ENCODE results near the gene PHF19.

The PHF19 gene

GRCh38 chr9:120830865-120831264 is 46.1 kb downstream of the PHF19 start:
- TF ChIP-seq CTCF (IDR thresholded peaks at IDR 0.05; ENCODE audit: insufficient read depth, low read length, poor library complexity, severe bottlenecking) (no peak), EZH2phosphoT487 (conservative IDR thresholded peaks at IDR 0.05; ENCODE audit: low read length) (no peak)
- H3K36me3 ChIP-seq (ENCODE audit: low read length), result peaks cover 30% of the 10 kb centered on the region
- H4K20me1 ChIP-seq (ENCODE audit: low read depth, low read length), result 0 out of 2 replicates have a peak, but pooled peaks cover 4% of the 10 kb centered on the region

GRCh38 chr9:120830151-120830550 is 46.8 kb downstream of the PHF19 start:
- Histone ChIP-seq H3K9me2 (replicated peaks; ENCODE audit: insufficient read depth, low read length) (no peaks in the 10 kb centered on the region), H3F3A (ENCODE audit: insufficient read depth) (0 out of 2 replicates have a peak, but pooled peaks cover 6% of the 10 kb centered on the region), H3K36me3 (ENCODE audit: low read length) (peaks cover 28% of the 10 kb centered on the region), H3K27ac (ENCODE audit: low read depth, low read length) (no peak overlapping the region), H2AFZ (ENCODE audit: low read depth, low read length, severe bottlenecking) (no peak overlapping the region), H4K20me1 (ENCODE audit: low read depth, low read length) (0 out of 2 replicates have a peak, but pooled peaks cover 4% of the 10 kb centered on the region), H3K27me3 (ENCODE audit: low read length) (no peaks in the 10 kb centered on the region), H3K4me2 (ENCODE audit: low read depth, low read length, poor library complexity, severe bottlenecking) (no peak overlapping the region), H3K79me2 (ENCODE audit: insufficient read depth, low read length) (peaks cover 7% of the 10 kb centered on the region; the same call in 1 of the 2 replicates), H3K4me3 (ENCODE audit: insufficient read depth, low read length, poor library complexity, severe bottlenecking) (no peak overlapping the region), H3K9ac (ENCODE audit: low read length) (no peak overlapping the region), H3K9me3 (ENCODE audit: insufficient read depth, low read length) (no peaks in the 10 kb centered on the region)
- no peak for TF ChIP-seq EZH2phosphoT487 (conservative IDR thresholded peaks at IDR 0.05; ENCODE audit: low read length)
- TF ChIP-seq CTCF (IDR thresholded peaks at IDR 0.05; ENCODE audit: insufficient read depth, low read length, poor library complexity, severe bottlenecking), result no peak

More at GRCh38 chr9:120830865-120831264, 46.1 kb downstream of the PHF19 start:
- Histone ChIP-seq H3K79me2 (ENCODE audit: insufficient read depth, low read length) (peaks cover 7% of the 10 kb centered on the region; the same call in 1 of the 2 replicates), H3K27me3 (ENCODE audit: low read length) (no peaks in the 10 kb centered on the region), H3K4me2 (ENCODE audit: low read depth, low read length, poor library complexity, severe bottlenecking) (no peak overlapping the region), H3F3A (ENCODE audit: insufficient read depth) (0 out of 2 replicates have a peak, but pooled peaks cover 6% of the 10 kb centered on the region), H2AFZ (ENCODE audit: low read depth, low read length, severe bottlenecking) (no peak overlapping the region), H3K9ac (ENCODE audit: low read length) (no peak overlapping the region), H3K27ac (ENCODE audit: low read depth, low read length) (no peak overlapping the region), H3K4me3 (ENCODE audit: insufficient read depth, low read length, poor library complexity, severe bottlenecking) (no peak overlapping the region), H3K9me2 (replicated peaks; ENCODE audit: insufficient read depth, low read length) (no peaks in the 10 kb centered on the region), H3K9me3 (ENCODE audit: insufficient read depth, low read length) (no peaks in the 10 kb centered on the region)

- no peaks in the 10 kb centered on the region for H3K9me2 ChIP-seq (replicated peaks; ENCODE audit: insufficient read depth, low read length)
- TF ChIP-seq CTCF (IDR thresholded peaks at IDR 0.05; ENCODE audit: insufficient read depth, low read length, poor library complexity, severe bottlenecking), result no peak
- TF ChIP-seq EZH2phosphoT487 (conservative IDR thresholded peaks at IDR 0.05; ENCODE audit: low read length), result no peak
- no peaks in the 10 kb centered on the region for H3K27me3 ChIP-seq (ENCODE audit: low read length)
- peaks cover 6% of the 10 kb centered on the region; the same call in 1 of the 2 replicates for H3K79me2 ChIP-seq (ENCODE audit: insufficient read depth, low read length)
- H3K9ac ChIP-seq (ENCODE audit: low read length), result no peak overlapping the region
- H3F3A ChIP-seq (ENCODE audit: insufficient read depth), result 0 out of 2 replicates have a peak, but pooled peaks cover 6% of the 10 kb centered on the region
- no peaks in the 10 kb centered on the region for H3K9me3 ChIP-seq (ENCODE audit: insufficient read depth, low read length)
- H2AFZ ChIP-seq (ENCODE audit: low read depth, low read length, severe bottlenecking), result no peak overlapping the region
- no peak overlapping the region for H3K4me2 ChIP-seq (ENCODE audit: low read depth, low read length, poor library complexity, severe bottlenecking)
- no peak overlapping the region for H3K27ac ChIP-seq (ENCODE audit: low read depth, low read length)
- H3K36me3 ChIP-seq (ENCODE audit: low read length), result peaks cover 25% of the 10 kb centered on the region
- 0 out of 2 replicates have a peak, but pooled peaks cover 4% of the 10 kb centered on the region for H4K20me1 ChIP-seq (ENCODE audit: low read depth, low read length)
- H3K4me3 ChIP-seq (ENCODE audit: insufficient read depth, low read length, poor library complexity, severe bottlenecking), result no peak overlapping the region
These were observed 47.3 kb downstream of the PHF19 start for GRCh38 chr9:120829650-120830049.

All from SU-DHL-6 (cell line).